ENCODE results near the gene SLC25A3. TPM values are rescaled to one million over a fixed set of nuclear protein-coding genes. Genes with fewer than 3 reads are reported as not detected.

Gene SLC25A3
- total and polyA plus RNA-seq, 2 of the 13 experiments (the other 11 are each of a cell fraction or from before 2014, with no cell fraction given), result 292 to 829 TPM

DNA sequence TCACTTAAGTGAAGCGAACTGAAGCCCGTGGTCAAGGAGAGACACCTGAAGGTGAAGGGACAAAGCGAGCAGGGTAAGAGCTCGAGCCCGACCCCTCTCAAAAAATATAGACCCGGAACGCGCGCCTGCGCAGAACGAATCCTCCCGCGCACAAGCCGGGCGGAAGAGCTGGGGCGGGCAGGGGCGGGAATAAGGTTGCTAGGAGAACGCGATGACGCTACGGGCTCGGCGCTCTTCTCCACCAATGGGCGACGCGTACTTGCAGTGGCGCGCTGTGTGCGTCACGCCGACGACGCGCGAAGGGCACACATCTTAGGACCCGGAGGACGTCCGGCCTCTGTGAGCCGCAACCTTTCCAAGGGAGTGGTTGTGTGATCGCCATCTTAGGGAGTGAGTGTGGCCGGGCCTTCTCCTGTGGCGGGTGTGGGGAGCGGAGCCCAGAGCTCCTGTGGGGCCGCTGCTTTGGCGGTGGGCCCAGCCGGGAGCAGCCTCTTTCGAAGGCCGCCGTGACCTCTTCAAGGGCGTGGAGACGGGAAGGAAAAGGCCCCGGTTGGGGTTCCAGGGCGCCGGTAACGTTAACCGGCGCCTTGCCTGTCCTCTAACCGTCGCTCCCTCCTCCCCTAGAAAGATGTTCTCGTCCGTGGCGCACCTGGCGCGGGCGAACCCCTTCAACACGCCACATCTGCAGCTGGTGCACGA, at the start of gene SLC25A3 (continued):
- TF ChIP-seq ZNF280D (CRISPR knock-in tag; IDR thresholded peaks at IDR 0.05) (peak; percentile 61; the same call in 1 of the 2 replicates), BCLAF1 (IDR thresholded peaks at IDR 0.05) (no peak), GABPA (IDR thresholded peaks at IDR 0.05; ENCODE audit: low read depth, low read length) (peak; percentile 60), GABPA (CRISPR knock-in tag; IDR thresholded peaks at IDR 0.05; ENCODE audit: low read depth) (peak; percentile 85), ARID2 (CRISPR knock-in tag; IDR thresholded peaks at IDR 0.05; ENCODE audit: borderline replicate concordance) (no peak; the same call in 1 of the 2 replicates), ZNF460 (CRISPR knock-in tag; IDR thresholded peaks at IDR 0.05; ENCODE audit: borderline replicate concordance) (no peak), NCOA2 (CRISPR knock-in tag; IDR thresholded peaks at IDR 0.05) (peak; percentile 72; the same call in 1 of the 2 replicates), ZNF430 (CRISPR knock-in tag; IDR thresholded peaks at IDR 0.05) (peak; percentile 6; the same call in 1 of the 2 replicates), E2F1 (CRISPR knock-in tag; IDR thresholded peaks at IDR 0.05) (peak; percentile 95), GATAD2A (CRISPR knock-in tag; IDR thresholded peaks at IDR 0.05) (peak; percentile 40; the same call in 1 of the 2 replicates), ATF6 (CRISPR knock-in tag; conservative IDR thresholded peaks at IDR 0.05) (peak; percentile 83), ZNF780A (CRISPR knock-in tag; IDR thresholded peaks at IDR 0.05) (no peak; the same call in 1 of the 2 replicates), NAIF1 (CRISPR knock-in tag; IDR thresholded peaks at IDR 0.05; ENCODE audit: borderline replicate concordance) (no peak)
- TF ChIP-seq, protein P1, sequence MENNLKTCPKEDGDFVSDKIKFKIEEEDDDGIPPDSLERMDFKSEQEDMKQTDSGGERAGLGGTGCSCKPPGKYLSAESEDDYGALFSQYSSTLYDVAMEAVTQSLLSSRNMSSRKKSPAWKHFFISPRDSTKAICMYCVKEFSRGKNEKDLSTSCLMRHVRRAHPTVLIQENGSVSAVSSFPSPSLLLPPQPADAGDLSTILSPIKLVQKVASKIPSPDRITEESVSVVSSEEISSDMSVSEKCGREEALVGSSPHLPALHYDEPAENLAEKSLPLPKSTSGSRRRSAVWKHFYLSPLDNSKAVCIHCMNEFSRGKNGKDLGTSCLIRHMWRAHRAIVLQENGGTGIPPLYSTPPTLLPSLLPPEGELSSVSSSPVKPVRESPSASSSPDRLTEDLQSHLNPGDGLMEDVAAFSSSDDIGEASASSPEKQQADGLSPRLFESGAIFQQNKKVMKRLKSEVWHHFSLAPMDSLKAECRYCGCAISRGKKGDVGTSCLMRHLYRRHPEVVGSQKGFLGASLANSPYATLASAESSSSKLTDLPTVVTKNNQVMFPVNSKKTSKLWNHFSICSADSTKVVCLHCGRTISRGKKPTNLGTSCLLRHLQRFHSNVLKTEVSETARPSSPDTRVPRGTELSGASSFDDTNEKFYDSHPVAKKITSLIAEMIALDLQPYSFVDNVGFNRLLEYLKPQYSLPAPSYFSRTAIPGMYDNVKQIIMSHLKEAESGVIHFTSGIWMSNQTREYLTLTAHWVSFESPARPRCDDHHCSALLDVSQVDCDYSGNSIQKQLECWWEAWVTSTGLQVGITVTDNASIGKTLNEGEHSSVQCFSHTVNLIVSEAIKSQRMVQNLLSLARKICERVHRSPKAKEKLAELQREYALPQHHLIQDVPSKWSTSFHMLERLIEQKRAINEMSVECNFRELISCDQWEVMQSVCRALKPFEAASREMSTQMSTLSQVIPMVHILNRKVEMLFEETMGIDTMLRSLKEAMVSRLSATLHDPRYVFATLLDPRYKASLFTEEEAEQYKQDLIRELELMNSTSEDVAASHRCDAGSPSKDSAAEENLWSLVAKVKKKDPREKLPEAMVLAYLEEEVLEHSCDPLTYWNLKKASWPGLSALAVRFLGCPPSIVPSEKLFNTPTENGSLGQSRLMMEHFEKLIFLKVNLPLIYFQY (CRISPR knock-in tag; IDR thresholded peaks at IDR 0.05; ENCODE audit: borderline replicate concordance), result peak; percentile 62; the same call in 1 of the 2 replicates

Data from HepG2 (cell line).